K562 (cell line): ENCODE data around the gene PFN3. TPM values are rescaled to one million over a fixed set of nuclear protein-coding genes. Genes with fewer than 3 reads are reported as not detected.
A peak's percentile ranks its signal among the peaks of the same experiment; 100 is the strongest.

Experiments
- MAX ChIP-seq: sonication (generic); formaldehyde crosslinking; IDR thresholded peaks from 2 replicates; pipeline ENCODE4 v1.9.0; 2022; ENCODE audit warnings: mild to moderate bottlenecking, missing genetic modification reagents
- MAZ ChIP-seq, 2 experiments: fragments of 450-650 bp in 1 of 2; sonication (generic) in 1 of 2; formaldehyde crosslinking; IDR thresholded peaks in 1 of 2; conservative IDR thresholded peaks in 1 of 2; 2 replicates each; pipeline versions ENCODE4 v1.4.0 to v1.5.0; 2020; ENCODE audit warnings: mild to moderate bottlenecking in 1 of 2, missing genetic modification reagents in 1 of 2
- RFX5 ChIP-seq: IDR thresholded peaks from 2 replicates; pipeline ENCODE4 v1.6.1; 2011; ENCODE audit warnings: low read depth, mild to moderate bottlenecking, improper control_type of control experiment, low read length
- SOX6 ChIP-seq: fragments of 450-650 bp; IDR thresholded peaks from 2 replicates; pipeline ENCODE4 v1.6.1; 2014; ENCODE audit warnings: mild to moderate bottlenecking
- polyA plus RNA-seq, 8 experiments: library from polyadenylated mRNA; depleted of rRNA in 4 of 8; stranded (reverse) in 5 of 8; unstranded in 3 of 8; fragments of >200 nt; fragmentation: Nextera tagmentation in 2 of 8; fragmentation: Illumina TruSeq in 1 of 8; extraction: Ambion mirVana in 2 of 8; extraction: Trizol in 1 of 8; gene quantifications; 2 replicates each; pipeline versions ENCODE4 v1.2.1 to v1.2.3, GENCODE V29; 2011 to 2014; ENCODE audit warnings: inconsistent platforms in 1 of 8, missing spikeins in 1 of 8
- total RNA-seq, 7 experiments: library from RNA; depleted of rRNA in 6 of 7; stranded (reverse); fragments of >200 nt in 6 of 7; fragmentation: Illumina TruSeq in 2 of 7; extraction: Trizol in 2 of 7; gene quantifications; 2 replicates each; pipeline versions ENCODE4 v1.2.1 to v1.2.3, GENCODE V29; 2011 to 2021; ENCODE audit warnings: low replicate concordance in 1 of 7
- TF ChIP-seq, protein P1 (sequence below), 2 experiments: fragments of 450-650 bp; formaldehyde crosslinking in 1 of 2; IDR thresholded peaks; 2 replicates each; pipeline versions ENCODE4 v1.4.0 to v1.6.1; 2014 to 2020; ENCODE audit warnings: mild to moderate bottlenecking in 2 of 2, borderline replicate concordance in 1 of 2, low read depth in 1 of 2
- TF ChIP-seq, protein P2 (sequence below): fragments of 200-800 bp; sonication (Bioruptor generic); IDR thresholded peaks from 2 replicates; pipeline ENCODE4 v1.6.1; 2017; ENCODE audit warnings: missing genetic modification characterization, missing compliant biosample characterization
- TF ChIP-seq, protein P3 (sequence below), 2 experiments: fragments of 150-350 bp in 1 of 2; IDR thresholded peaks; 2 replicates each; pipeline ENCODE4 v1.6.1; 2012 to 2016; ENCODE audit warnings: low read depth in 2 of 2, low read length in 2 of 2, mild to moderate bottlenecking in 1 of 2, moderate library complexity in 1 of 2
- TF ChIP-seq, protein P4 (sequence below): fragments of 450-650 bp; IDR thresholded peaks from 2 replicates; pipeline ENCODE4 v1.6.1; 2016; ENCODE audit warnings: borderline replicate concordance

Gene PFN3
- total and polyA plus RNA-seq, 9 of the 15 experiments (the other 6 are each of a cell fraction or from before 2014, with no cell fraction given) = not detected

DNA sequence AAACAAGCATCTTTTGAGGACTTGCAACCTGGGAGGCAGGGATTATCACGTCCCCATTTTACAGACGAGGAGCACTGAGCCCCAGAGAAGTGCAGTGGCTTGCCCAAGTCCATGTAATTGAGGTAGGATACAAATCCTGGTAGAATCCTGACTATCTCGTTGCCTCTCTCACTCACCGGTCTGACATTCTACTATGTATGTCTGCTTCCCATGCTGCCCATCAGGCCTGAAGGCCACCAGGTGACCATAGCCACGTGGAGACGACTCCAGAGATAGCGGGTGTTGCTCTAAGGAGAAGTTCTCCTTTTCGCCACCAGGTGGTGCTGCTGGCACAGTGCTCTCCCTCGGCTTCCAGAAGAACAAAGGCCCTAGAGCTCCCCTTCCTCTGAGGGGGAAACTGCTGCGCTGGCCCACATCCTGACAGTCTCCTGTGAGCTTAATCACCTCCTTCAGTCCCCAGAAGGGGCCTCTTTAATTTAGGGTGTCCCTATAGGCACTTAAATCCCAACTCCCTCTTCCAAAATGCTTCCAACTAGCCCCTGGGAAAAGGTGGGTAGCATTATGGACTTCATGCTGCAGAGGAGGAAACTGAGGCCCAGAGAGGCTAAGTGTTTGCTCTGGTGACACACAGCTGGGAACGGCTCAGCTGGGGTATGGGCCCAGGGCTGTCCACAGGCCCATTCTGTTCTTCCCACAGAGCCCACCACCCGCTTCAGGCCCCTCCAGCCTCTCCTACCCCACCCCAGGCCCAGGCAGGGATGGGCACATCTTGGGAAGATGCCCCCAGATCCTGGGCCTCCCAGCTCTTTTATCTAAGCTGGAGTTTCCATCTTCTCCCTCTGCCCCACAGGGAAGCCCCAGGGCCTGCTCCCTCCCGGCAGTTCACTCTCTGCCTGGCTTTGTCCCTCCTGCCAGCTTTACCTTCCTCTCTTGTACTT, 9.8 kb downstream of the PFN3 start (continued):
- TF ChIP-seq, protein P1, sequence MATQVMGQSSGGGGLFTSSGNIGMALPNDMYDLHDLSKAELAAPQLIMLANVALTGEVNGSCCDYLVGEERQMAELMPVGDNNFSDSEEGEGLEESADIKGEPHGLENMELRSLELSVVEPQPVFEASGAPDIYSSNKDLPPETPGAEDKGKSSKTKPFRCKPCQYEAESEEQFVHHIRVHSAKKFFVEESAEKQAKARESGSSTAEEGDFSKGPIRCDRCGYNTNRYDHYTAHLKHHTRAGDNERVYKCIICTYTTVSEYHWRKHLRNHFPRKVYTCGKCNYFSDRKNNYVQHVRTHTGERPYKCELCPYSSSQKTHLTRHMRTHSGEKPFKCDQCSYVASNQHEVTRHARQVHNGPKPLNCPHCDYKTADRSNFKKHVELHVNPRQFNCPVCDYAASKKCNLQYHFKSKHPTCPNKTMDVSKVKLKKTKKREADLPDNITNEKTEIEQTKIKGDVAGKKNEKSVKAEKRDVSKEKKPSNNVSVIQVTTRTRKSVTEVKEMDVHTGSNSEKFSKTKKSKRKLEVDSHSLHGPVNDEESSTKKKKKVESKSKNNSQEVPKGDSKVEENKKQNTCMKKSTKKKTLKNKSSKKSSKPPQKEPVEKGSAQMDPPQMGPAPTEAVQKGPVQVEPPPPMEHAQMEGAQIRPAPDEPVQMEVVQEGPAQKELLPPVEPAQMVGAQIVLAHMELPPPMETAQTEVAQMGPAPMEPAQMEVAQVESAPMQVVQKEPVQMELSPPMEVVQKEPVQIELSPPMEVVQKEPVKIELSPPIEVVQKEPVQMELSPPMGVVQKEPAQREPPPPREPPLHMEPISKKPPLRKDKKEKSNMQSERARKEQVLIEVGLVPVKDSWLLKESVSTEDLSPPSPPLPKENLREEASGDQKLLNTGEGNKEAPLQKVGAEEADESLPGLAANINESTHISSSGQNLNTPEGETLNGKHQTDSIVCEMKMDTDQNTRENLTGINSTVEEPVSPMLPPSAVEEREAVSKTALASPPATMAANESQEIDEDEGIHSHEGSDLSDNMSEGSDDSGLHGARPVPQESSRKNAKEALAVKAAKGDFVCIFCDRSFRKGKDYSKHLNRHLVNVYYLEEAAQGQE (IDR thresholded peaks at IDR 0.05; ENCODE audit: borderline replicate concordance) = peak; percentile 92
- TF ChIP-seq, protein P1 (CRISPR knock-in tag; IDR thresholded peaks at IDR 0.05; ENCODE audit: low read depth) = no peak
- TF ChIP-seq SOX6 = 0 out of 2 replicates have a peak, but pooled peaks have one; percentile 39
- TF ChIP-seq, protein P2, sequence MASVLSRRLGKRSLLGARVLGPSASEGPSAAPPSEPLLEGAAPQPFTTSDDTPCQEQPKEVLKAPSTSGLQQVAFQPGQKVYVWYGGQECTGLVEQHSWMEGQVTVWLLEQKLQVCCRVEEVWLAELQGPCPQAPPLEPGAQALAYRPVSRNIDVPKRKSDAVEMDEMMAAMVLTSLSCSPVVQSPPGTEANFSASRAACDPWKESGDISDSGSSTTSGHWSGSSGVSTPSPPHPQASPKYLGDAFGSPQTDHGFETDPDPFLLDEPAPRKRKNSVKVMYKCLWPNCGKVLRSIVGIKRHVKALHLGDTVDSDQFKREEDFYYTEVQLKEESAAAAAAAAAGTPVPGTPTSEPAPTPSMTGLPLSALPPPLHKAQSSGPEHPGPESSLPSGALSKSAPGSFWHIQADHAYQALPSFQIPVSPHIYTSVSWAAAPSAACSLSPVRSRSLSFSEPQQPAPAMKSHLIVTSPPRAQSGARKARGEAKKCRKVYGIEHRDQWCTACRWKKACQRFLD = no peak
- no peak for TF ChIP-seq RFX5
- TF ChIP-seq, protein P3, sequence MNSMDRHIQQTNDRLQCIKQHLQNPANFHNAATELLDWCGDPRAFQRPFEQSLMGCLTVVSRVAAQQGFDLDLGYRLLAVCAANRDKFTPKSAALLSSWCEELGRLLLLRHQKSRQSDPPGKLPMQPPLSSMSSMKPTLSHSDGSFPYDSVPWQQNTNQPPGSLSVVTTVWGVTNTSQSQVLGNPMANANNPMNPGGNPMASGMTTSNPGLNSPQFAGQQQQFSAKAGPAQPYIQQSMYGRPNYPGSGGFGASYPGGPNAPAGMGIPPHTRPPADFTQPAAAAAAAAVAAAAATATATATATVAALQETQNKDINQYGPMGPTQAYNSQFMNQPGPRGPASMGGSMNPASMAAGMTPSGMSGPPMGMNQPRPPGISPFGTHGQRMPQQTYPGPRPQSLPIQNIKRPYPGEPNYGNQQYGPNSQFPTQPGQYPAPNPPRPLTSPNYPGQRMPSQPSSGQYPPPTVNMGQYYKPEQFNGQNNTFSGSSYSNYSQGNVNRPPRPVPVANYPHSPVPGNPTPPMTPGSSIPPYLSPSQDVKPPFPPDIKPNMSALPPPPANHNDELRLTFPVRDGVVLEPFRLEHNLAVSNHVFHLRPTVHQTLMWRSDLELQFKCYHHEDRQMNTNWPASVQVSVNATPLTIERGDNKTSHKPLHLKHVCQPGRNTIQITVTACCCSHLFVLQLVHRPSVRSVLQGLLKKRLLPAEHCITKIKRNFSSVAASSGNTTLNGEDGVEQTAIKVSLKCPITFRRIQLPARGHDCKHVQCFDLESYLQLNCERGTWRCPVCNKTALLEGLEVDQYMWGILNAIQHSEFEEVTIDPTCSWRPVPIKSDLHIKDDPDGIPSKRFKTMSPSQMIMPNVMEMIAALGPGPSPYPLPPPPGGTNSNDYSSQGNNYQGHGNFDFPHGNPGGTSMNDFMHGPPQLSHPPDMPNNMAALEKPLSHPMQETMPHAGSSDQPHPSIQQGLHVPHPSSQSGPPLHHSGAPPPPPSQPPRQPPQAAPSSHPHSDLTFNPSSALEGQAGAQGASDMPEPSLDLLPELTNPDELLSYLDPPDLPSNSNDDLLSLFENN (IDR thresholded peaks at IDR 0.05; ENCODE audit: low read depth in 2 of 2, low read length in 2 of 2) = peak in 1 of 2 experiments; percentile 41; a peak in 1 of 4 replicates
- peak; percentile 94 for TF ChIP-seq MAX (CRISPR knock-in tag)
- TF ChIP-seq, protein P4, sequence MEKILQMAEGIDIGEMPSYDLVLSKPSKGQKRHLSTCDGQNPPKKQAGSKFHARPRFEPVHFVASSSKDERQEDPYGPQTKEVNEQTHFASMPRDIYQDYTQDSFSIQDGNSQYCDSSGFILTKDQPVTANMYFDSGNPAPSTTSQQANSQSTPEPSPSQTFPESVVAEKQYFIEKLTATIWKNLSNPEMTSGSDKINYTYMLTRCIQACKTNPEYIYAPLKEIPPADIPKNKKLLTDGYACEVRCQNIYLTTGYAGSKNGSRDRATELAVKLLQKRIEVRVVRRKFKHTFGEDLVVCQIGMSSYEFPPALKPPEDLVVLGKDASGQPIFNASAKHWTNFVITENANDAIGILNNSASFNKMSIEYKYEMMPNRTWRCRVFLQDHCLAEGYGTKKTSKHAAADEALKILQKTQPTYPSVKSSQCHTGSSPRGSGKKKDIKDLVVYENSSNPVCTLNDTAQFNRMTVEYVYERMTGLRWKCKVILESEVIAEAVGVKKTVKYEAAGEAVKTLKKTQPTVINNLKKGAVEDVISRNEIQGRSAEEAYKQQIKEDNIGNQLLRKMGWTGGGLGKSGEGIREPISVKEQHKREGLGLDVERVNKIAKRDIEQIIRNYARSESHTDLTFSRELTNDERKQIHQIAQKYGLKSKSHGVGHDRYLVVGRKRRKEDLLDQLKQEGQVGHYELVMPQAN = peak; percentile 30; the same call in 1 of the 2 replicates
- TF ChIP-seq MAZ (CRISPR knock-in tag; conservative IDR thresholded peaks at IDR 0.05 in 1 of 2, IDR thresholded peaks at IDR 0.05 in 1 of 2) = peak in 1 of 2 experiments; percentile 65; a peak in 2 of 4 replicates
